Spinal cord (tissue), 10 donors: ENCODE data around the gene PRPF18. TPM values are rescaled to one million over a fixed set of nuclear protein-coding genes. Genes with fewer than 3 reads are reported as not detected.
A peak's percentile ranks its signal among the peaks of the same experiment; 100 is the strongest.

Source experiments
- DNase-seq, 6 donors: peaks; one replicate each; pipeline versions ENCODE4 v3.0.0 to v3.0.0-alpha.2; 2013 to 2015; ENCODE audit warnings: low spot score in 6 of 6, low read depth in 4 of 6
- H3K27ac ChIP-seq: one replicate; pipeline ENCODE4 v1.5.1; 2013; ENCODE audit warnings: low read depth, low read length, control low read depth
- H3K27me3 ChIP-seq: one replicate; pipeline ENCODE4 v1.6.1; 2013; ENCODE audit warnings: low read length; ENCODE audit not compliant: control insufficient read depth, insufficient read depth
- H3K36me3 ChIP-seq: one replicate; pipeline ENCODE4 v1.6.1; 2013; ENCODE audit warnings: low read length; ENCODE audit not compliant: control insufficient read depth, insufficient read depth
- H3K4me1 ChIP-seq: one replicate; pipeline ENCODE4 v1.6.1; 2013; ENCODE audit warnings: low read length; ENCODE audit not compliant: control insufficient read depth, insufficient read depth
- H3K4me3 ChIP-seq: one replicate; pipeline ENCODE4 v1.5.1; 2013; ENCODE audit warnings: low read depth, low read length, control low read depth
- H3K9me3 ChIP-seq: one replicate; pipeline ENCODE4 v1.6.1; 2013; ENCODE audit warnings: low read length; ENCODE audit not compliant: control insufficient read depth, insufficient read depth
- WGBS: methylation state at CpG from one replicate; pipeline ENCODE4 v1.1.5; 2013; ENCODE audit warnings: missing lambda C conversion rate; ENCODE audit not compliant: insufficient coverage; 5-methylcytosine and 5-hydroxymethylcytosine counted together
- polyA plus RNA-seq, 2 donors: library from polyadenylated mRNA; unstranded; fragments of 120-200 nt; gene quantifications; one replicate each; pipeline ENCODE4 v1.2.1, GENCODE V29; 2013; ENCODE audit not compliant: insufficient read length in 2 of 2
- total RNA-seq, 2 donors: library from RNA; depleted of rRNA in 1 of 2; stranded (reverse); fragments of 120-200 nt in 1 of 2; fragments of >200 nt in 1 of 2; gene quantifications; one replicate each; pipeline versions ENCODE4 v1.2.3 to v1.2.4, GENCODE V29; 2013 to 2014
- donor health status: healthy.

The PRPF18 gene
- total and polyA plus RNA-seq, 4 donors, result 17.8 to 34.7 (median 27.1) TPM

GRCh38 chr10:13650961-13651360 lies 64.2 kb downstream of the PRPF18 start:
- WGBS, result 92% methylated on average over 4 of the region's 5 CpGs
- no peak overlapping the region for H3K4me3 ChIP-seq
- H3K27ac ChIP-seq, result no peak overlapping the region
- H3K9me3 ChIP-seq, result no peaks in the 10 kb centered on the region
- H3K27me3 ChIP-seq, result no peaks in the 10 kb centered on the region
- DNase-seq, result no peak
- H3K36me3 ChIP-seq, result peaks cover 76% of the 10 kb centered on the region
- H3K4me1 ChIP-seq, result no peaks in the 10 kb centered on the region

- Histone ChIP-seq H3K9me3 (no peaks in the 10 kb centered on the region), H3K4me3 (no peak overlapping the region), H3K4me1 (no peaks in the 10 kb centered on the region), H3K36me3 (peaks cover 76% of the 10 kb centered on the region), H3K27me3 (no peaks in the 10 kb centered on the region), H3K27ac (no peak overlapping the region)
- DNase-seq, result no peak
- WGBS, result 67% methylated on average over 1 of the region's 5 CpGs
Observed at GRCh38 chr10:13651969-13652720, 65.4 kb downstream of the PRPF18 start.

DNA sequence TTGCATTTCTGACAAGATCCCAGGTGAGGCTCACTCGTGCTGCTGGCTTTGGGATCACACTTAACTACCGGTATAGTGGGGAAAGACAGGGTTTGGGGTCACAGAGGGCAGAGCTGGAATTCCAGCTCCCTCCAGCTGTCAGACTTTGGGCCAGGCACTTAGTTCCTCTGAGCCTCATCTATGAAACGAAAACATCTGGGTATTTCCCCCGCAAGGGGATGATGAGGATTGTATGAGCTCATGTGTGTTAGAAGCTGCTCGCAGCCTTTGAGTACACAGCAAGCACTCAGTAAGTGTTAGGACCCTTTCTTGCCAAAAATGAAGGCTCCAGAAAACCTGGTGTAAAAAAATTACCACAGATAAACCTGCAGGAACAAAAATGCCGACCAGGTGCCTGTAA lies 66.1 kb downstream of the PRPF18 start:
- peaks cover 78% of the 10 kb centered on the region for H3K36me3 ChIP-seq
- no peaks in the 10 kb centered on the region for H3K9me3 ChIP-seq
- WGBS, result 78% methylated on average over 3 of the region's 6 CpGs
- H3K4me1 ChIP-seq, result no peaks in the 10 kb centered on the region
- DNase-seq, result no peak
- no peaks in the 10 kb centered on the region for H3K27me3 ChIP-seq
- H3K4me3 ChIP-seq, result no peak overlapping the region
- H3K27ac ChIP-seq, result no peak overlapping the region

DNA sequence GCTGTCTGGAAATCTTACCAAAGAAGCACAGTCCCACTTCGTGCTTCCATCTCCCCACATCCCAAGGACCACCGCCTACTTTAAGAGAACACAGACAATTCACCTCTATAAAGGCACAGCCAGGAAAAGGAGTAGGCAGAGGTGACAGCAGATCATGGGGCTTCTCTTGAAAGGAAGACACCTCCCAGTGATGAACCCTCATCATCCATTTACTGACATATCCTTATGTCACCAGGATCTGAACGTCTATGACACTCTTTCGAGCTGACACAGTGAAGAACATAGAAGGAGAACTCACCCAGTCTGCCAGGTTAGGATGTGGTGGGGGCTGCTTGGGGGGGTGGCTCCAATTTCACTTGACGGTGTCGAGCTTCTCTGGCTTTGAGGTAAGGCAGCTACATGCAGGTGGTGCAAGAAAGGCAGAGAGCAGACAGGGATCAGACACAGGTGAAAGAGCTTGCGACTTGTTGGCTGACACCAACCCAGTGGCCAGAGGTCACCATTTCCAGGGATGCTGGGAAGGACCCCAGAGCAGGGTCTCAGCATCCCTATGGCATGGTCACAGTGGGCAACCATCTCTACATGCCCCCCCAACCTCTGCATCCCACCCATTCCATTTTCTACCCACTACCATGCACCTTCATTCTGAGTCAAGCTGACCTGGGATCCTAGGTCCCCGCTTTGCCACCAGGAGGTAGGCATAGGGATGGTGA lies 67.5 kb downstream of the PRPF18 start:
- Histone ChIP-seq H3K4me3 (no peak overlapping the region), H3K27me3 (no peaks in the 10 kb centered on the region), H3K4me1 (peaks cover 10% of the 10 kb centered on the region), H3K36me3 (peaks cover 81% of the 10 kb centered on the region), H3K27ac (no peak overlapping the region), H3K9me3 (no peaks in the 10 kb centered on the region)
- DNase-seq, result no peak
- 95% methylated on average over 6 of the region's 8 CpGs for WGBS

DNA sequence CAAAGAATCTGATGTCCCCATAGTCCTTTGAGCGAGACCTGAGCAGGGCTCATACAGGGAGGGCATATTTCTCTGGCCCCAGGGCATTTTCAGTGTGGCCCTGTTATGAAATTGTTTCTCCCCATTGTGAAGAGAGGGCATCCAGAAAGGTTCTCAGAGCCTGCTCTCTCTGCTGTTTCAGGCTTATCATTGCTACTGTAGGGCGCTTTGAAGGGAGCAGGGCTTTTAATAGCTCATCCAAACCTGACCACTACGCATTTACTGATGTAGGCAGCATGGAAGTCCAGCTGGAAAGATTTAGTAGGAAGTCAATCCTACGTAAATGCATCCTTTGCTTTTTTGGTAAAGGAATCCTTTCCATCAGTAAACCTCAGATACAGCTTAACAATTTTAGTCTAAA lies 68.1 kb downstream of the PRPF18 start:
- Histone ChIP-seq H3K4me3 (no peak overlapping the region), H3K27me3 (no peaks in the 10 kb centered on the region), H3K4me1 (peaks cover 15% of the 10 kb centered on the region), H3K27ac (no peak overlapping the region), H3K9me3 (no peaks in the 10 kb centered on the region), H3K36me3 (peaks cover 86% of the 10 kb centered on the region)
- WGBS, result 100% methylated on average over 1 of the region's 4 CpGs
- no peak for DNase-seq

- H3K27me3 ChIP-seq, result no peaks in the 10 kb centered on the region
- WGBS, result 85% methylated on average over 68 of the region's 68 CpGs
- no peak for DNase-seq
- no peaks in the 10 kb centered on the region for H3K9me3 ChIP-seq
- H3K4me3 ChIP-seq, result no peak overlapping the region
- H3K27ac ChIP-seq, result no peak overlapping the region
- H3K4me1 ChIP-seq, result peaks cover 23% of the 10 kb centered on the region
- H3K36me3 ChIP-seq, result peaks cover 82% of the 10 kb centered on the region
Observed at GRCh38 chr10:13656337-13657100, 69.8 kb downstream of the PRPF18 start.

GRCh38 chr10:13657101-13657680 lies 70.4 kb downstream of the PRPF18 start:
- no peak for DNase-seq
- H3K4me3 ChIP-seq, result no peak overlapping the region
- H3K9me3 ChIP-seq, result no peaks in the 10 kb centered on the region
- 76% methylated on average over 49 of the region's 49 CpGs for WGBS
- H3K27me3 ChIP-seq, result no peaks in the 10 kb centered on the region
- peaks cover 83% of the 10 kb centered on the region for H3K36me3 ChIP-seq
- H3K4me1 ChIP-seq, result peaks cover 23% of the 10 kb centered on the region
- H3K27ac ChIP-seq, result no peak overlapping the region

GRCh38 chr10:13658264-13658663 lies 71.5 kb downstream of the PRPF18 start:
- Histone ChIP-seq H3K36me3 (peaks cover 77% of the 10 kb centered on the region), H3K4me3 (no peak overlapping the region), H3K27ac (no peak overlapping the region), H3K4me1 (peaks cover 23% of the 10 kb centered on the region), H3K9me3 (no peaks in the 10 kb centered on the region), H3K27me3 (no peaks in the 10 kb centered on the region)
- 93% methylated on average over 5 of the region's 10 CpGs for WGBS
- DNase-seq, result no peak

DNA sequence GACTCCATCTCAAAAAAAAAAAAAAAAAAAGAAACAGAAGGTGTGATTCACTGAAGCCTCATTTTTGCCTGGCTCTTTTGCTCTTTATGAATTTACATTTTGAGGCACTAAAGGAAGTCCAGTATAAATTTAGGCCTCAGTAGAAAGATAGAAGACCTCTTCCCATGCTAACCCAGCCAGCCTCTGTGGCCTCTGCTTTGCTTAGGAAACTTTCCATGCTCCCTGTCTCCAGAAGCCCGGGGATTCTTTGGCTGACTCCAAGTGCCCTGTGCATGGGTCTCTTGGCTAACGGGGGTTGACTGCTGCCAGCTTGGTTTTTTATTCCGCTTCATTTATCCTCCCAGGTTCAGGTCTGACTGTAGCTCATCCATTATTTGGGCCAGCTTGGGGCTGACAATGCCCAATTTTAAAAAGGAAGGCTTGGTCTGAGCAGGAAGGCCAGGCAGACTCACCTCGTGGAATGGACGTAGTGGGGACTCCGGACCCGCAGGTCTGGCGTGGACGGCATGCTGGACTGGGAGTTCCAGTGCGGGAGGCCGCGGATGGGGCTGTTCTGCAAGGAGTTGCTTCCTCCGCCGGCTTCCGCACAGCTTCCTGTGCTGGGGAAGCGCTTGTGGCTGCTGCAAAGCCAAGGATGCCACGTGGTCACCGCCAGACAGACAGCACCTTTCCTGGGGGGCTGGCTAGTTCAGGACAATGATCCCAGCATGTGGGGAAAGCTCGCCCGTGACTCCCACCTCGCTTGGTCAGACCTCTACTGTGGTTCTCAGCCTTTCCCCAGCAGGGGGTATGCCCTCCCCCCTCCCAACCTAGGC lies 72.3 kb downstream of the PRPF18 start:
- no peaks in the 10 kb centered on the region for H3K27me3 ChIP-seq
- 65% methylated on average over 21 of the region's 21 CpGs for WGBS
- peaks cover 73% of the 10 kb centered on the region for H3K36me3 ChIP-seq
- H3K4me3 ChIP-seq, result no peak overlapping the region
- peak in 1 of 6 donors; percentile 47 for DNase-seq
- H3K27ac ChIP-seq, result peak overlapping the region; percentile 43
- H3K9me3 ChIP-seq, result no peaks in the 10 kb centered on the region
- H3K4me1 ChIP-seq, result peaks cover 23% of the 10 kb centered on the region
